Stimulated activated naive CD8-positive, alpha-beta T cell treated with anti-CD3 and anti-CD28 coated beads, Interleukin-15, Interleukin-2, amounts not matched to agents 100 ng/mL and 50 ng/mL, for 24 hours (primary cell): ENCODE measurements around the gene TRIM38.

Experiments used
- H3K27ac Mint-ChIP-seq: one replicate; pipeline ENCODE4 v1.8.0; 2021; ENCODE audit warnings: mild to moderate bottlenecking, mixed read lengths
- H3K27me3 Mint-ChIP-seq: one replicate; pipeline ENCODE4 v1.8.0; 2021; ENCODE audit warnings: mixed read lengths
- H3K36me3 Mint-ChIP-seq: one replicate; pipeline ENCODE4 v1.8.0; 2021; ENCODE audit warnings: low read depth, mixed read lengths
- H3K4me1 Mint-ChIP-seq: one replicate; pipeline ENCODE4 v1.8.0; 2021; ENCODE audit warnings: low read depth, mixed read lengths
- H3K4me3 Mint-ChIP-seq: one replicate; pipeline ENCODE4 v1.8.0; 2021; ENCODE audit warnings: mild to moderate bottlenecking, mixed read lengths
- H3K9me3 Mint-ChIP-seq: one replicate; pipeline ENCODE4 v1.8.0; 2021; ENCODE audit warnings: mixed read lengths

Gene TRIM38

DNA sequence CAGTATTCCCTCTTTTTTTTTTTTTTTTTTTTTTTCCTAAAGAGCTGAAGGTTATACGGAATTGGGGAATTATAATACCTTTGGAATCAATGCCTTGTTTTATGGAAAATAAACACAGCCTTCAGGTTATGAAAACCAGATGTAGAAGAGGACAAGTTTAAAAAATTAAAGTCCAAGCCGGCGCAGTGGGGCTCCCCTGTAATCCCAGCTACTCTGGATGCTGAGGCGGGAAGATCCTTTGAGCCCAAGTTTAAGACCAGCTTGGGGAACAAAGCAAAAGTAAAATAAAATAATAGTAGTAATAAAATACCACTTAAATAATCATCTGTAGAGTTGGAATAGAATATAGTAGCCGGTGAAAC, 57.3 kb downstream of the TRIM38 start:
- Mint-ChIP-seq H3K4me3 (peak overlapping the region; percentile 96), H3K36me3 (no peaks in the 10 kb centered on the region), H3K27ac (peak overlapping the region; percentile 99), H3K27me3 (no peaks in the 10 kb centered on the region), H3K4me1 (peaks cover 46% of the 10 kb centered on the region), H3K9me3 (no peaks in the 10 kb centered on the region)

DNA sequence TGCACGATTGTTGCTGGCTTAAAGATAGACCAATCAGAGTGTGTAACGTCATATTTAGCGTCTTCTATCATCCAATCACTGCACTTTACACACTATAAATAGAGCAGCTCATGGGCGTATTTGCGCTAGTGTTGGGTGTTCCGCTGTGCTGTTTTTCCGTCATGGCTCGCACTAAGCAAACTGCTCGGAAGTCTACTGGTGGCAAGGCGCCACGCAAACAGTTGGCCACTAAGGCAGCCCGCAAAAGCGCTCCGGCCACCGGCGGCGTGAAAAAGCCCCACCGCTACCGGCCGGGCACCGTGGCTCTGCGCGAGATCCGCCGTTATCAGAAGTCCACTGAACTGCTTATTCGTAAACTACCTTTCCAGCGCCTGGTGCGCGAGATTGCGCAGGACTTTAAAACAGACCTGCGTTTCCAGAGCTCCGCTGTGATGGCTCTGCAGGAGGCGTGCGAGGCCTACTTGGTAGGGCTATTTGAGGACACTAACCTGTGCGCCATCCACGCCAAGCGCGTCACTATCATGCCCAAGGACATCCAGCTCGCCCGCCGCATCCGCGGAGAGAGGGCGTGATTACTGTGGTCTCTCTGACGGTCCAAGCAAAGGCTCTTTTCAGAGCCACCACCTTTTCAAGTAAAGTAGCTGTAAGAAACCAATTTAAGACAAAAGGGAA, 57.9 kb downstream of the TRIM38 start:
- Mint-ChIP-seq H3K27ac (peak overlapping the region; percentile 99), H3K9me3 (no peaks in the 10 kb centered on the region), H3K36me3 (no peaks in the 10 kb centered on the region), H3K4me1 (peaks cover 49% of the 10 kb centered on the region), H3K27me3 (no peaks in the 10 kb centered on the region), H3K4me3 (peak overlapping the region; percentile 96)

DNA sequence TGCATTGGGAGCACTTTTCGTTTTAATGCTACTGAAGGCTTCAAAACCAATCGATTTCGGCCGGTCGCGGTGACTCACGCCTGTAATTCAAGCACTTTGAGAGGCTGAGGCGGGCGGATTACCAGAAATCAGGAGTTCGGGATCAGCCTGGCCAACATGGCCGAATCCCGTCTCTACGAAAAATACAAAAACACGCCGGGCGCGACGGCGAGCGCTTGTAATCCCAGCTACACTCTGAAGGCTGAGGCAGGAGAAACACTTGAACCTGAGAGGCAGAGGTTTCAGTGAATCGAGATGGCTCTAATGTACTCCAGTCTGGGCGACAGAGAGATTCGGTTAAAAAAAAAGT, 58.4 kb downstream of the TRIM38 start:
- peak overlapping the region; percentile 96 for H3K4me3 Mint-ChIP-seq
- peaks cover 54% of the 10 kb centered on the region for H3K4me1 Mint-ChIP-seq
- no peaks in the 10 kb centered on the region for H3K36me3 Mint-ChIP-seq
- H3K27ac Mint-ChIP-seq, result peak overlapping the region; percentile 99
- H3K27me3 Mint-ChIP-seq, result no peaks in the 10 kb centered on the region
- H3K9me3 Mint-ChIP-seq, result no peaks in the 10 kb centered on the region

DNA sequence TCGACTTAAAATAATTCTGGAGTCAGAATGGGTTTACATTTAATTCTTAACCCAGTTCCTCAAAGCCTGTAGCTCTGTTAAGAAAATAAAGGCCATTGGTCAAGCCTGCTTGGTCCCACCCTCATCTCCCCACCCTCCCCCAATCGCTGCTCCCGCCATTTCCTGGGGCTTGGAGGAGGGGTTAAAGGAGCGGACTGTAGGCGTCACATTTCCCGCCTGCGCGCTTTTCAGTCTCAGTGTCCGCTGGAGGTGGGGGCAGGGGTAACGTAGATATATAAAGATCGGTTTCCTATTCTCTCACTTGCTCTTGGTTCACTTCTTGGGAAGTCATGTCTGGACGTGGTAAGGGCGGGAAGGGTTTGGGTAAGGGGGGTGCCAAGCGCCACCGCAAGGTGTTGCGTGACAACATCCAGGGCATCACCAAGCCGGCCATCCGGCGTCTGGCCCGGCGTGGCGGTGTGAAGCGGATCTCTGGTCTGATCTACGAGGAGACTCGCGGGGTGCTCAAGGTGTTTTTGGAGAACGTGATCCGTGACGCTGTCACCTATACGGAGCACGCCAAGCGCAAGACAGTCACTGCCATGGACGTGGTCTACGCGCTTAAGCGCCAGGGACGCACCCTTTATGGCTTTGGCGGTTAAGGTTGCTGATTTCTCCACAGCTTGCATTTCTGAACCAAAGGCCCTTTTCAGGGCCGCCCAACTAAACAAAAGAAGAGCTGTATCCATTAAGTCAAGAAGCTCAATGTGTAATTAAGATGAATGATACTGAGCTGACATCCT, 58.9 kb downstream of the TRIM38 start:
- H3K36me3 Mint-ChIP-seq, result no peaks in the 10 kb centered on the region
- peak overlapping the region; percentile 96 for H3K4me3 Mint-ChIP-seq
- H3K27ac Mint-ChIP-seq, result peak overlapping the region; percentile 99
- H3K27me3 Mint-ChIP-seq, result no peaks in the 10 kb centered on the region
- H3K9me3 Mint-ChIP-seq, result no peaks in the 10 kb centered on the region
- H3K4me1 Mint-ChIP-seq, result peaks cover 59% of the 10 kb centered on the region

DNA sequence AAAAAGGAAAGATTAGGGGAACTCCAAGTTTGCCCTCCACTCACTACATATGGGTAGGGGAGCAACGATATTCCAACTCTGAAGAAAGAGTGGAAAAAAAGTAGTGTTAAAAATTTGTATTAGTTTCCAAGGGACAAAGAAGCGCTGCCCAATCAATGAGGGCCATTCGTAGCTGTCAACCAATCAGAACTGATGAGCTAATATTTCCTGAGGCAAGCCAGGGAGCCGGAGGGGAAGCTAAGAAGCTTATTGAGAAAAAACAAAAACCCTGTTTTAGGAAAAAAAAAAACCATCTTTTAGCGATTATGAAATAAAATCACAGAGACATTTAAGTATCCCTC, 59.5 kb downstream of the TRIM38 start:
- Mint-ChIP-seq H3K4me1 (peaks cover 59% of the 10 kb centered on the region), H3K27ac (peak overlapping the region; percentile 99), H3K9me3 (no peaks in the 10 kb centered on the region)

DNA sequence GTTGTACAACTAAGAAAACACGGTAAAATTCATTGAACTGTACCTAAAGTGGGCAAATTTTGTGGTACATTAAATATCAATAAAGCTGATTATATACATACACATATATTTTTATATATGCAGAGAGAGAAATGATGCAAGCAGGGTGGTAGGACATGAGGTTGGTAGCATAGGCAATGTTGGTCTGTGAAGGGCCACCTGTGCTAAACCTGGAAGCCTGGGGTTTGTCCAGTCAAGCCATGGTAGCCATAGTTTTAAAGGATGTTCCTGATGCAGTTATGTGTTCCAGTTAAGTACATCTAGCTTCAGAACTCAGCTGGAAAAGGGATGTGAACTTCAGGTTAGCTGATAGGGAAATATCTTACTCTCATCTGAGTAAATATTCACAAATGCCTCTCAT, 60.1 kb downstream of the TRIM38 start:
- Mint-ChIP-seq H3K36me3 (peaks cover 4% of the 10 kb centered on the region), H3K4me3 (peak overlapping the region; percentile 96), H3K4me1 (peaks cover 60% of the 10 kb centered on the region), H3K27me3 (peaks cover 4% of the 10 kb centered on the region), H3K9me3 (no peaks in the 10 kb centered on the region), H3K27ac (peak overlapping the region; percentile 99)

More for the DNA sequence above, 59.5 kb downstream of the TRIM38 start:
- Mint-ChIP-seq H3K4me3 (peak overlapping the region; percentile 96), H3K27me3 (peaks cover 2% of the 10 kb centered on the region), H3K36me3 (peaks cover 2% of the 10 kb centered on the region)

DNA sequence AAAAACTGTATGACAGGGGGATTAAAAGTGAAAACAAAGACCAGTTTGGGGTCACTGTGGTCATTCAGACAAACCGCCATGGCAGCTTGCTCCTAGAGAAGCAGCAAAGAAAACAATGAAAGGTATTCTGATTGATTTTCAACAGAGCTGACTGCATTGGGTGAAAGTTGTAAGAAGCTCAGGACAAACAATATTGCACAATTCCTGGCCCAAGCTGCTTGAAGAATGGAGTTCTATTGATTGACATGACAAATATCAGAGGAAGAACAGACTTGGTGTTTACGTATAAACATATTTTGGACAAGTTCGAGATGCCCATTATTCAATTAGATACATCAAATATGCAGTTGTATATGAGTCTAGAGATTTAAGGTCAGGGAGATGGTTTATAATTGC, 62.0 kb downstream of the TRIM38 start:
- Mint-ChIP-seq H3K9me3 (no peaks in the 10 kb centered on the region), H3K4me1 (peaks cover 59% of the 10 kb centered on the region), H3K36me3 (peaks cover 4% of the 10 kb centered on the region), H3K27me3 (peaks cover 4% of the 10 kb centered on the region), H3K27ac (peak overlapping the region; percentile 60), H3K4me3 (no peak overlapping the region)

DNA sequence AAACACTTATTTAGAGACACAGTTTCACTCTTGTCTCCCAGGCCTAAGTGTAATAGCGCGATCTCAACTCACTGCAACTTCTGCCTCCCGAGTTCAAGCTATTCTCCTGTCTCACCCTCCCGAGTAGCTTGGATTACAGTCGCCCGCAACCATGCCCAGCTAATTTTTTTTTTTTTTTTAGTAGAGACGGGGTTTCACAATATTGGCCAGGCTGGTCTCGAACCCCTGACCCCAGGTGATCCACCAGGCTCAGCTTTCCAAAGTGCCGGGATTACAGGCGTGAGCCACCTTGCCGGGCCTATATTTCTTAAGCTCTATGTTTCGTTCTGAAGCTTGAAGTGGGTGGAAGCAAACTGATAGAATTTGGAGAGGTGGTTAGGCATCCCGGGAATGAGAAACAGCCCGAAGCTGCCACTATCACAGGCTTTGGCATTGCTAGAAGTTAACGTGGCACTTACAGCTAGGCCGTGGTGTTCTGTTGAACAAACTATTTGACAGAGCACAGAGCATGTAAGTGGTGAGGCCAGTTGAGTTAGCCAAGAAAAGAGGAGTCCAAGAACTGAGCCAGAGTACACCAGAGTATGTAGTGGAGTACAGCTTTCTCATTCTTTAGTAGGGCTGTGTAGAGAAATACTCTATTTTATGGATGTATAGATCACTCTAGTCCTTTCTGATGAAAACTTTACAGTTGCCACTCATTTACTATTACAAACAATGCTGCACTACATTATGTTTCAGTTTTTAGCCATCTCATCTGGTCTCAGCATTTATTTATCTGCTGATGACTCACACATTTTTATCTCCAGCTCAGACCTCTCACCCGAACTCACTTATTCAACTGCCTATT, 62.7 kb downstream of the TRIM38 start:
- peak overlapping the region; percentile 98 for H3K27ac Mint-ChIP-seq
- peaks cover 4% of the 10 kb centered on the region for H3K36me3 Mint-ChIP-seq
- H3K9me3 Mint-ChIP-seq, result no peaks in the 10 kb centered on the region
- peaks cover 4% of the 10 kb centered on the region for H3K27me3 Mint-ChIP-seq
- H3K4me1 Mint-ChIP-seq, result peaks cover 62% of the 10 kb centered on the region
- H3K4me3 Mint-ChIP-seq, result peak overlapping the region; percentile 86

DNA sequence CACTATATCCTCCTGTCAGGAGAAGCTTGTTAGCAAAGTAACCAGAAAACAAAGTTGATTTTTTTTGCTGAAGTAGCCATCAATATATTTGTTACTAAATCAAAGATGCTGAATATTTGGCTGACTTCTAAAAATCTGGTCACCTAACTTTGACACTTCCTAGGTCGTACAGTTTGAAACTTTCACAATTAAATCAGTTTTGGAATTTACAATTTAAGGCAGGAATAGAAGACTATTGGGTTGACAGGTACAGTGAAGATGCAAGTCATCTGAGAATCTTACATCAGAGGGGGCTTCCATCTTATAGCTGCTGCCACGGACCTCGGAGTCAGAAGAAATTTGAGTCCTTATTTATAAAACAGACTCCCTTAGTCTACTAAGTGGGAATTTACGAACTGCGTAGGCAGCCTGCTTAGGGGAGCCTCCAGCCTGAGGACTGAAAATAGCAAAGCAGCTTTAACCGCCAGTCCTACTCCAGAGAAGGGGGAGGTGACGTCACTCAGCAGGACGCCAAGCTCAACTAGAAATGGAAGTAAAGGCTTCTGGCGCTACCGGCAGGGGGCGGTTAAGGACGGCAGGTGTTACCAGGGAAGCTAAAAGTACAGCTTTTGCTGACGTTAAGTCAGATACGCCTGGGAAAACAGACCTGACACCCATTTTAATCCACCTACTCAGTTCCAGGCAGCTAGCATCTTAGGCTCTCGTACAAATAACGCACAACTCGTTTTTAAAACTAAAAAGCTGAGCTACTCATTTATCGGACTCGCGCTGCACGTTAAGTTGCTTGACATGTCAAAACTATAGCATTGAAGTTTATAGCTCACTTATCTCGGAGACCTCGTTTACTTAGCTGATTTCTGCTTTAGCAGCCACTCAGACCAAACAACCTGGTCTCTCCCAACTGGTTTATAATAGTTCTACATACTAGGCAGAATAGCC, 63.6 kb downstream of the TRIM38 start:
- H3K9me3 Mint-ChIP-seq, result no peaks in the 10 kb centered on the region
- peak overlapping the region; percentile 86 for H3K4me3 Mint-ChIP-seq
- peaks cover 65% of the 10 kb centered on the region for H3K4me1 Mint-ChIP-seq
- H3K27ac Mint-ChIP-seq, result peak overlapping the region; percentile 98
- H3K27me3 Mint-ChIP-seq, result peaks cover 4% of the 10 kb centered on the region
- peaks cover 4% of the 10 kb centered on the region for H3K36me3 Mint-ChIP-seq

DNA sequence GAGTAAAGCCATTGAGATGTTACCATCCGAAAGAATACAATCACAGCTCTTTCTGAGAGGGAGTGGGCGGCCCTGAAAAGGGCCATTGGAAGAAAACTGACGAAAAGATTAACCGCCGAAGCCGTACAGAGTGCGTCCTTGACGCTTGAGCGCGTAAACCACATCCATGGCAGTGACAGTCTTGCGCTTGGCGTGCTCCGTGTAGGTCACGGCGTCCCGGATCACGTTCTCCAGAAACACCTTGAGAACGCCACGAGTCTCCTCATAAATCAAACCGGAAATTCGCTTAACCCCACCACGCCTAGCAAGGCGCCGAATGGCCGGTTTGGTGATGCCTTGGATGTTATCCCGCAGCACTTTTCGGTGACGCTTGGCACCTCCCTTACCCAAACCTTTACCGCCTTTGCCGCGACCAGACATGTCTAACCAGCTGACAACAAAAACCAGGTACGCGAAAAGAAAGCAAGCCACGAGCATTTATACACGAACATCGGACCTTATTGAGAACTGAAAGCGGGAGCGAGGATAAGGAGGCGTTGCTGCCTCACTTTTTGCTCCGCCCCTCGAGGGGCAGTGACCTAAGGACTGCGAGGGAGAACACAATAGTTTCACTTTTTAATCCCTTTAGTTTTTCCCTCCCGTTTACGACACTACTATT, 64.4 kb downstream of the TRIM38 start:
- peaks cover 4% of the 10 kb centered on the region for H3K27me3 Mint-ChIP-seq
- peak overlapping the region; percentile 98 for H3K27ac Mint-ChIP-seq
- H3K36me3 Mint-ChIP-seq, result peaks cover 4% of the 10 kb centered on the region
- no peaks in the 10 kb centered on the region for H3K9me3 Mint-ChIP-seq
- H3K4me1 Mint-ChIP-seq, result peaks cover 68% of the 10 kb centered on the region
- peak overlapping the region; percentile 86 for H3K4me3 Mint-ChIP-seq

DNA sequence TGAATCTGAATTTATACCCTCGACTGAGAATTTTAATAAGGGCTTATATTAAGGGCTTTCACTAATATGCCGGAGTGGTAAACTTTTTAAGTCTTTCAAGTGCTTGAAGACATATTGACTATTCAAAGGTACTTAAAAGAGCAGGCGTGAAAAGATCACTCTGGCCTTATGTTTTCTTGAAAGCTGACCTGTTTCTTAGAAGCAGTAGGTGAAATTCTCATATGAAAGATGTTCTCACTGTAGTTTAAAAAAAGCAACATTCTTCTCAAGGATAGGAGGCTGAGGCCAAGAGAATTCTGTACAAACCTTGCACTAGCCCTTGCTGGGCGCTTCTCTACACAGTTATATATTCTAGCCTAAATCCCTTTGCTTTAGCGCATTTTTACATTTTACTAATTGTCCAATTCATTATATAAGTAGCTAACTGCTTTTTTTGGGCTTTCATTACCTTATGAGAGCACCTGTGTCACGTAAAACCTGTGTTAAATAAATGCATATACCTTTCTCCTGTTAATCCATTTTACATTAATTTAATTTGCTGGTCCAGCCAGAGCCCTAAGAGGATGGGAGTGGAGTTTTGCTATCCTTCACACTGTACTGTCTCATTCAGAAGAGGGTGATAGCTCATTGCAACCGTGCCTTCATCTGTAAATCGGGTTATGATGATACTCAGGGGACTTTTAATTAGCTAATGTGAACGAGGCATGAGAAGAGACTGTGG, 65.0 kb downstream of the TRIM38 start:
- Mint-ChIP-seq H3K4me3 (peak overlapping the region; percentile 86), H3K4me1 (peaks cover 68% of the 10 kb centered on the region), H3K27me3 (peaks cover 4% of the 10 kb centered on the region), H3K36me3 (peaks cover 4% of the 10 kb centered on the region), H3K27ac (peak overlapping the region; percentile 98), H3K9me3 (no peaks in the 10 kb centered on the region)

DNA sequence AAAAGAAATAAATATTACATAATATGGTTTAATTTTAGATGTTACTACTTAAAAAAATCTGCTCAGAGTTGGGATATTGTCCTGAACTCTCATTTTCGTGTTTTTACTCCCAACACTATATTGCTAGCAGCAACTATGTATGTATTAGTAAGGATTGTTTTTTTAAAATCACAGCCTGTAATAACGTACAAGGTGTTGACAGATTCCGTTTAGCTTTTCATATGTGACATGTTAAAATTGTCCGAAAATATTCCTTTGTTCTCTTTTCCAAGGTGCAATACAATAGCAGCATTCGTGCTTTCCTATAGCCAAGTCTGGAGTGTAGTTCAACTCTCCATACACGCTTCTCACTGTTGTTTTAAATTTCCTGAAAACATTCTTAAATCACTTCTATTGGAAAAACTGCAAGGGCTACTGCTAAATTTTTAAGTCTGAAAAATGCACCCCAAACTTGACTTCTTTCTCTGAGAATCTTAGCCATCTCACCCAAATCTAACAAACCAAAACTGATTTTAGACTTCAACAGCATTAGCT, 65.7 kb downstream of the TRIM38 start:
- peak overlapping the region; percentile 23 for H3K4me3 Mint-ChIP-seq
- H3K27ac Mint-ChIP-seq, result peak overlapping the region; percentile 98
- H3K4me1 Mint-ChIP-seq, result peaks cover 68% of the 10 kb centered on the region
- H3K9me3 Mint-ChIP-seq, result no peaks in the 10 kb centered on the region
- peaks cover 4% of the 10 kb centered on the region for H3K36me3 Mint-ChIP-seq
- H3K27me3 Mint-ChIP-seq, result peaks cover 4% of the 10 kb centered on the region
